RCC 7860 (cell line): ENCODE results near the gene IKZF1.

ENCODE experiments used
- DNase-seq: peaks from one replicate; pipeline ENCODE4 v3.0.0-alpha.2; 2015; ENCODE audit warnings: low spot score
- FAIRE-seq: peaks from 2 replicates; lab custom pipeline; 2012; peaks lifted over from hg19 to GRCh38; lab: Jason Lieb, UNC

The IKZF1 gene

GRCh38 chr7:50307368-50308032 is 3.0 kb downstream of the IKZF1 start:
- no peak for FAIRE-seq
- no peak for DNase-seq

DNA sequence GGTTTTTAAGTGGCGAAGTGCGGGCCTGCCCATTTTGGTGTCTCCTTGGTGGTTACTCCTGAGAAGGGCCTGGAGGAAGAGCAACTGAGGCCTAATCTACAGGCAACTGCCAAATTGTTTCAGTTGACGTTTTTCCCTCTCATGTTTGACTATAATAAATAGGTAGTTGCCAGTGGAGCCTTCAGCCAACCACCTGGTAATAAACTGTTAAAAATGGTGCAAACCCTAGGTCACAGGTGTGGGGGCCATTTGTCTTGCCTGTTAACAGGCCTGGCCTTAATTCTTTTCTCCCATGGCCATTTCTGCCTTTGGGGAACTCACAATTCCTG is 3.7 kb downstream of the IKZF1 start:
- DNase-seq (no peak), FAIRE-seq (no peak)

DNA sequence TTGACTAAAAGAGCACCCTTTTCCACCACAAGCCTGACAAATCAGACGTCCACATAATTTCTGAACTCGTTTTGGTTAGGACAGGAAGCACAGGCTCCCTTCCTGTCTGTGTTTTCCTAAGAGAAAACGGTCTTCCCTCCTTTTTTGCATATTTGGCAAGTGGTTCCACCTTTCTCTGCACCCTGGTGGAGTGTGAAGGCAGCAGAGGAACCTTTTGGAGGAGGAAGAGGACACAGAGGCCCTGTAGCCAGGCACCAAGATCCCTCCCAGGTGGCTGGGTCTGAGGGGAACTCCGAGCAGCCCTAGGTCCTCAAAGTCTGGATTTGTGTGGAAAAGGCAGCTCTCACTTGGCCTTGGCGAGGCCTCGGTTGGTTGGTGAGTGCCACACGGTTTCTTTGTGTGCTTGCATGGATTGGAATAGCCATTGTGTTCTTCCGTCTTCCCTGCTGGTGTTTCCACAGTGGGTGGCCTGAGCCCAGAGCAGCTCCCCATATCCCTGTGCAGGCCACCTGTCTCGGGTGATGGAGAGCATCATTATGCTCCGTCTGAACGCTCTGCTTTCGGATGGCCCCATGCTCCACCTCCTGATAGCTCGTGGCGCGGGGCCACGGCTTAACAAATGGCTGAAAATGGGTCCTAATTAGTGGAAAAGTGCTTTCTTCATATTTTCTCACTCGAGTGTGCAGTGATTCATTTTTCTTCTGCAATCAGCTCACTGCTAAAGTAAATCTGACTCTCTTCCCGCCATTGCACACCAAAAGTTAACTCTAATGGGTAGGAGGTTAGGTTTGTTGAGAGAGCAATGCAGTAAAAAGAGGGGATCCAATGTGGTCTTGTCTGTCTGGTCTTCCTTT is 4.2 kb downstream of the IKZF1 start:
- no peak for FAIRE-seq

DNA sequence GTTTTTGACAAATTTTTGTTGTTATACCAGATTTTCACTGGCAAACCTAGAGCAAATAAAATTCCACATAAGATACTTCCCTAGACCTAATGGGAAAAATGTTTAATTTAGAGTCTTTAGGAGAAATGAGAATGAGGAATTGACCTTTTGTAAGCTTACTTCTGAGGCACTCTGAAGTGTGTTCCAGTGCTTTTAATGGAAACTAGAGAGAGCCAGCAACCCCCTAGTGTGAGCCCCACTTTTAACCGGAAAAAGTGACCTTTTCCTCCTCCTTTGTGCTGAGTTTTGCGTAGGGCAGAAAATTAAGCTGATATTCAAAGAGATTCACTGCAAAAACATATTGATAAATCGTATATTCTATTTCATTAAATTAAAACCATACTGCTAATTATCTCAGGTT is 5.2 kb downstream of the IKZF1 start:
- FAIRE-seq (no peak), DNase-seq (no peak)

More for the DNA sequence above, 4.2 kb downstream of the IKZF1 start:
- no peak for DNase-seq

GRCh38 chr7:50310361-50310760 is 5.8 kb downstream of the IKZF1 start:
- FAIRE-seq (no peak), DNase-seq (no peak)

DNA sequence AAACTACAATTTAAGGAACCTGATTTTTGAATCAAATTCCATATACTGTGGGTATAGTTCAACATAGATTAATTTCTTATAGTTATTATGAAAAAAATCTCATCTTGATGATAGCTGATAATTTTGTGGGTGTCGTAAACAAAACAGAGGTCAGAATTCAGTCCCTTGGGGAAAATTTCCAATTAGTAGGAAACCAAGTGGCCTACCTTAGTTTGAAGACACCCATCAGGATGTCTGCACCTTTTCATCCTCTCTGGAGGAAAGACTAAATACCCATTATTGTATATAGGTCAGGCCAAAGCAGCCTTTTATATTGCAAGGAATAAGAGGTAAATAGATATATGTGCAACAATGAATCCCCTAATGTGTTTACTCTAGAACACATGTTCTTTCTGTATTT is 6.4 kb downstream of the IKZF1 start:
- no peak for DNase-seq
- no peak for FAIRE-seq

- DNase-seq: no peak
- FAIRE-seq: no peak
Measured at GRCh38 chr7:50312250-50313162, 8.0 kb downstream of the IKZF1 start.

GRCh38 chr7:50314836-50315592 is 10.5 kb downstream of the IKZF1 start:
- no peak for FAIRE-seq

DNA sequence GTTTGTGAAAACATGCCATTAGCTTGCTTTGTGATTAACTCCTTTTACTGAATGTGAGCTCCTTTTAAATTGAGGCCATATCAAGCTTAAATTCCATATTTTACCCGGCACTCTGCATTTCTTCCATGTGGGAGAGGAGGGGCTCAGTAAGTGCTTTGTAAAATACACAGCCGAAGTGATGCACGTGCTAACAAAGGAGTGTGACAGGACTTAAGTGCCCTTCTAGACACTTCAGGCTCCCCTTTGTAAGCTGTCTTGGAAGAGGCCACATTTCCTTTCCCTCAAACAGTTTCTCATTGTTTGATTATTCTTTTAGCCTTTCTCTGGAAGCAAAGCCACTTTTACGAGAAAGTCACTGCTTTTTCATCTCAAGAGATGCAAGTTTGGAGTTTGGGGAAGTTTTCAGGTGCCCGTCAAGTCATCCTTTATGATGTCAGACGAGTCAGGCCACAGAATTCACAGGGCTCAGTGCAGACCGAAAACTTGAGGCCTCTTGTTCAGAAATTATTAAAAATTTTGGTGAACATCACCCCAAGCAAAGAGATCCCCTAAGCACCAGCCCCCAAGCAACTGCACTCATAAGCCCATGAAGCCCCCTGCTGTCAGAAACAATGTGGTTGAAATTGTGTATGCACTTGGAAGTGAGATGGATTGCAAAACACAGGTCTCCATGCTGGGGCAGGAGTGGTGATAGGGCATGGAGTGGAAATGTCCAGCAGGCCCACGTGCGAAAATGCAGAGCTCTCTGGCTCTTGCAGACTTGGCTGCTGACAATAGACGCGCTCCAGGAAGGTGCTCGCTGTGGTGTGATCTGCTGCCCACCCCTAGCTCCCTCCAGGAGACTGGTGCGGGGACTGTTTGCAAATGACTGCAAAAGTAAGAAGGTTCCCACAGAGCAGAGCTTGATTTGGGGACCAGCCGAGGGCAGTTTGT is 11.5 kb downstream of the IKZF1 start:
- no peak for DNase-seq
- FAIRE-seq: no peak

More at GRCh38 chr7:50314836-50315592, 10.5 kb downstream of the IKZF1 start:
- DNase-seq: no peak

- no peak for FAIRE-seq
- no peak for DNase-seq
Measured at GRCh38 chr7:50317221-50317678, 12.7 kb downstream of the IKZF1 start.

DNA sequence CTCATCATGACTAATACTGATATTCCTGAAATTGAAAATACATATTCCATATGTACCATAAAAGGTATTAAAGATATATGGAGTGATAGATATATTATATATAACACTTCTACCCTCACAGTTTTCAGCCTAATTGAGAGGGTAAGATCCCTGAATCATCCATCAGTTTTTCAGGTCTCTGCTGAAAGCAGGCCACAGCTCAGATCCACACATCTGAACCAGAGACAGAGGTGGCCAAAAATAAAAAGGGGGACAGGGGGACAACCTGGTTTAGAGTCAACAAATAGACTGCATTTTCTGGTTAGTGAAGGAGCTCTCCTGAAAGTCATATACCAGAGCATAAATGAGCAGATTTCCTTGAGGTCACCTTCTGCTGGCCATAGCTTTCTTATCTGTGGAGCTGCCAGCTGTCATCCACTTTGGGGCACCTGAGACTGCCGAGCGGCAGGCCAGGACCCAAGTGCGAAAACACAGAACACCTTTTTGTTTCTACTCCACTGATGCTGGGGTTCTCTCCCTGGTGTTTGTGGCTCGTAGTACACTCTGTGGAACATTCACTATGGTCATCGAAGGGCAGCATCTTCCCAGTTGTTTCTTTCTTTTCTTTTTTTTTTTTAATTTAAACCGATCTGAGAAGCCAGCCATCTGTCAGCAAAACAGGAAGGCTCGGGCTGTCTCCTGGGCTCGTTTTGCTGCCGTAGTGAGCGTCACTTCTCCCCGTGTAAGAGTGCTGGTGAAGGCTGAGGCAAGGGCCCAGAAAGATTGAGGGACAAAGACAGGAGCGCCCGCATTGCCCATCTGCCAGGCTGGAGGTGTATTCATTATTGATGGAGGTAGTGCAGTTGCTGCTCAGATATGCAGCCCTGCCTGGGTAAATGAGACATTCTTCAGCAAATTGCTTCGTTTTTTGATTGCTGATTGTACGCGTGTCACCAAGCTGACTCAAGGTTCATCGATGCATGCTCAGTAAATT is 13.5 kb downstream of the IKZF1 start:
- no peak for FAIRE-seq
- no peak for DNase-seq

- no peak for DNase-seq
- FAIRE-seq: no peak
Measured at GRCh38 chr7:50321487-50322067, 17.1 kb downstream of the IKZF1 start.

GRCh38 chr7:50324113-50324512 is 19.6 kb downstream of the IKZF1 start:
- no peak for FAIRE-seq

DNA sequence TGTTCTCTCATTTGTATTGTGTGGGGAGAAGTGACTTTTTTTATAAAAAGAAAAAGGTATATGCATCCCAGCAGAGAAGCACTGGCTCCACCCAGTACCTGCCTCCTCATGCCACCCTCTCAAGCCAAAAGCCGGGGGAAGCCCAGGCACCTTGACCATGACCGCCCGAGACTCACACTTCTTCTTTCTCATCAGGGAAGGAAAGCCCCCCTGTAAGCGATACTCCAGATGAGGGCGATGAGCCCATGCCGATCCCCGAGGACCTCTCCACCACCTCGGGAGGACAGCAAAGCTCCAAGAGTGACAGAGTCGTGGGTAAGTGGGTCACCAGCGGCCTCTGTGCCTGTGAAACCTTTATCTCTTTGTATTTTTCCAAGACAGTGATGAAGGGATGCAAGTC is 22.9 kb downstream of the IKZF1 start:
- FAIRE-seq (no peak), DNase-seq (no peak)

More at GRCh38 chr7:50324113-50324512, 19.6 kb downstream of the IKZF1 start:
- no peak for DNase-seq

GRCh38 chr7:50329775-50330174 is 25.3 kb downstream of the IKZF1 start:
- DNase-seq: no peak
- FAIRE-seq: no peak

DNA sequence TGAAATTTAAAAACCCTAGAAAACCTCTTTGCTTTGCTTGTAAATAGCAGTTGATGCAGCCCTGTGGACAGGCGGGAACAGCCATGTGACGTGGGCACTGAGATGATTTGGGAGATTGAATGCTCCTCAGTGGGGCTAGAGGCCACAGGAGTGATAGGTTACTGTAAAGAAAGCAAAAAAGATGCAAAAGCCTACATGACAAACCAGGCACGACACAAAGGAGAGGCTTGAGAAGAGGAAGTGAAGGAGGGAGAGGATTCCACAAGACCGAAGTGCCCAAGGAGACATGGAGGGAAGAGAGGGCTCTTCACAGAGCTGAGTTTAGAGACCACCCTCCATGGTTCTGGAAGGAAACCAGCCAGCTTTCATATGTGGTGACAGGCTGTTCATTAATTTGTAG is 25.7 kb downstream of the IKZF1 start:
- FAIRE-seq (no peak), DNase-seq (no peak)

GRCh38 chr7:50330696-50331095 is 26.2 kb downstream of the IKZF1 start:
- no peak for DNase-seq
- FAIRE-seq: no peak
